GM23338 (cell line): ENCODE results near the gene CCDC82. TPM values are rescaled to one million over a fixed set of nuclear protein-coding genes. Genes with fewer than 3 reads are reported as not detected.

Experiments
- ATAC-seq: fragments of 200-7000 bp; cut with Tn5 transposase; 3 replicates; pipeline ENCODE4 v1.9.1; 2020
- DNase-seq: peaks from one replicate; pipeline ENCODE4 v3.0.0-alpha.2; 2015; ENCODE audit warnings: low spot score
- H2AFZ ChIP-seq: fragments of 200-600 bp; sonication (generic); 2 replicates; pipeline ENCODE4 v1.8.0; 2016; ENCODE audit warnings: antibody characterized with exemption, mild to moderate bottlenecking, moderate library complexity
- H3F3A ChIP-seq: fragments of 200-600 bp; sonication (generic); replicated peaks from 2 replicates; pipeline ENCODE4 v1.8.0; 2017; ENCODE audit warnings: antibody characterized with exemption, mixed run types, low read depth
- H3K27ac ChIP-seq: fragments of 200-600 bp; sonication (generic); 2 replicates; pipeline ENCODE4 v1.6.1; 2016; ENCODE audit warnings: low read depth
- H3K27me3 ChIP-seq: fragments of 200-600 bp; sonication (generic); 2 replicates; pipeline ENCODE4 v1.8.0; 2016; ENCODE audit warnings: mild to moderate bottlenecking, mixed run types, moderate library complexity; ENCODE audit not compliant: insufficient read depth
- H3K36me3 ChIP-seq: fragments of 200-600 bp; sonication (generic); 2 replicates; pipeline ENCODE4 v1.8.0; 2016; ENCODE audit warnings: mild to moderate bottlenecking; ENCODE audit not compliant: insufficient read depth
- H3K4me1 ChIP-seq: fragments of 200-600 bp; sonication (generic); 2 replicates; pipeline ENCODE4 v1.8.0; 2016; ENCODE audit warnings: mild to moderate bottlenecking, moderate library complexity; ENCODE audit not compliant: insufficient read depth
- H3K4me2 ChIP-seq: fragments of 200-600 bp; sonication (generic); 2 replicates; pipeline ENCODE4 v1.7.1; 2017; ENCODE audit warnings: mixed run types
- H3K4me3 ChIP-seq: fragments of 200-600 bp; sonication (generic); 2 replicates; pipeline ENCODE4 v1.6.1; 2016; ENCODE audit warnings: mixed run types
- H3K79me2 ChIP-seq: fragments of 200-600 bp; sonication (generic); replicated peaks from 2 replicates; pipeline ENCODE4 v1.8.0; 2017; ENCODE audit warnings: mild to moderate bottlenecking; ENCODE audit not compliant: insufficient read depth
- H3K9me2 ChIP-seq: fragments of 200-600 bp; sonication (generic); 2 replicates; pipeline ENCODE4 v1.8.0; 2017; ENCODE audit not compliant: insufficient read depth
- H4K20me1 ChIP-seq: fragments of 200-600 bp; sonication (generic); replicated peaks from 2 replicates; pipeline ENCODE4 v1.8.0; 2017; ENCODE audit warnings: mild to moderate bottlenecking; ENCODE audit not compliant: insufficient read depth
- H3K27ac Mint-ChIP-seq: 2 replicates; pipeline ENCODE4 v1.8.0; 2020; ENCODE audit warnings: inconsistent platforms, mild to moderate bottlenecking, moderate library complexity, mixed read lengths
- H3K27me3 Mint-ChIP-seq: 3 replicates; pipeline ENCODE4 v1.8.0; 2022; ENCODE audit warnings: low read depth, mild to moderate bottlenecking, moderate library complexity, mixed read lengths, inconsistent platforms; ENCODE audit not compliant: insufficient read depth, poor library complexity
- H3K36me3 Mint-ChIP-seq: 3 replicates; pipeline ENCODE4 v1.8.0; 2021; ENCODE audit warnings: low read depth, mild to moderate bottlenecking, inconsistent platforms, moderate library complexity, mixed read lengths
- H3K4me1 Mint-ChIP-seq: 3 replicates; pipeline ENCODE4 v1.8.0; 2020; ENCODE audit warnings: mild to moderate bottlenecking, inconsistent platforms, mixed read lengths
- H3K4me3 Mint-ChIP-seq: 3 replicates; pipeline ENCODE4 v1.8.0; 2021; ENCODE audit warnings: moderate library complexity, mild to moderate bottlenecking, inconsistent platforms, mixed read lengths
- H3K9me3 Mint-ChIP-seq: 3 replicates; pipeline ENCODE4 v1.8.0; 2020; ENCODE audit warnings: moderate library complexity, mild to moderate bottlenecking, inconsistent platforms, mixed read lengths
- CREB1 ChIP-seq: fragments of 250-450 bp; sonication (Bioruptor Pico); IDR thresholded peaks from 2 replicates; pipeline ENCODE4 v1.5.0; 2020; ENCODE audit warnings: low read depth, mild to moderate bottlenecking, moderate library complexity
- ETS1 ChIP-seq: IDR thresholded peaks from 2 replicates; pipeline ENCODE4 v1.6.1; 2016; ENCODE audit warnings: antibody characterized with exemption
- EZH2 ChIP-seq: fragments of 200-600 bp; sonication (generic); IDR thresholded peaks from one replicate; pipeline ENCODE4 v1.8.0; 2017; ENCODE audit warnings: antibody characterized with exemption, mild to moderate bottlenecking, low read depth; ENCODE audit not compliant: unreplicated experiment
- JUNB ChIP-seq: IDR thresholded peaks from one replicate; pipeline ENCODE4 v1.6.1; 2016; ENCODE audit warnings: antibody characterized with exemption; ENCODE audit not compliant: unreplicated experiment
- NANOG ChIP-seq: IDR thresholded peaks from 2 replicates; pipeline ENCODE4 v1.6.1; 2016; ENCODE audit warnings: antibody characterized with exemption, borderline replicate concordance
- REST ChIP-seq: IDR thresholded peaks from one replicate; pipeline ENCODE4 v1.6.1; 2018; ENCODE audit warnings: antibody characterized with exemption; ENCODE audit not compliant: unreplicated experiment
- STAT1 ChIP-seq: IDR thresholded peaks from one replicate; pipeline ENCODE4 v1.6.1; 2016; ENCODE audit warnings: antibody characterized with exemption; ENCODE audit not compliant: unreplicated experiment
- ZNF331 ChIP-seq: fragments of 250-450 bp; sonication (Bioruptor Pico); IDR thresholded peaks from 2 replicates; pipeline ENCODE4 v1.5.0; 2020; ENCODE audit warnings: low read depth, mild to moderate bottlenecking, moderate library complexity
- polyA plus RNA-seq: library from polyadenylated mRNA; unstranded; fragments of >200 nt; fragmentation: Nextera tagmentation; extraction: Ambion mirVana; gene quantifications from 2 replicates; pipeline ENCODE4 v1.2.1, GENCODE V29; 2016
- total RNA-seq: library from RNA; depleted of rRNA; stranded (reverse); fragments of >200 nt; shearing (Covaris generic); gene quantifications from 2 replicates; pipeline ENCODE4 v1.2.3, GENCODE V29; 2014
- TF ChIP-seq, protein P1 (sequence below), 2 experiments: fragments of 200-600 bp in 1 of 2; sonication (generic) in 1 of 2; conservative IDR thresholded peaks; 2 replicates each; pipeline versions ENCODE4 v1.5.1 to v1.6.1; 2016 to 2017; ENCODE audit warnings: antibody characterized with exemption in 2 of 2, low read depth in 2 of 2, mild to moderate bottlenecking in 2 of 2, moderate library complexity in 1 of 2
- TF ChIP-seq, protein P2 (sequence below): fragments of 250-450 bp; sonication (Bioruptor Pico); IDR thresholded peaks from 2 replicates; pipeline ENCODE4 v1.5.0; 2020; ENCODE audit warnings: mild to moderate bottlenecking, moderate library complexity

The CCDC82 gene
- total and polyA plus RNA-seq, 2 experiments from 2014 or later, result 15.7 to 45.8 TPM

GRCh38 chr11:96313163-96313562, 76.5 kb downstream of the CCDC82 start (continued):
- TF ChIP-seq, protein P1, sequence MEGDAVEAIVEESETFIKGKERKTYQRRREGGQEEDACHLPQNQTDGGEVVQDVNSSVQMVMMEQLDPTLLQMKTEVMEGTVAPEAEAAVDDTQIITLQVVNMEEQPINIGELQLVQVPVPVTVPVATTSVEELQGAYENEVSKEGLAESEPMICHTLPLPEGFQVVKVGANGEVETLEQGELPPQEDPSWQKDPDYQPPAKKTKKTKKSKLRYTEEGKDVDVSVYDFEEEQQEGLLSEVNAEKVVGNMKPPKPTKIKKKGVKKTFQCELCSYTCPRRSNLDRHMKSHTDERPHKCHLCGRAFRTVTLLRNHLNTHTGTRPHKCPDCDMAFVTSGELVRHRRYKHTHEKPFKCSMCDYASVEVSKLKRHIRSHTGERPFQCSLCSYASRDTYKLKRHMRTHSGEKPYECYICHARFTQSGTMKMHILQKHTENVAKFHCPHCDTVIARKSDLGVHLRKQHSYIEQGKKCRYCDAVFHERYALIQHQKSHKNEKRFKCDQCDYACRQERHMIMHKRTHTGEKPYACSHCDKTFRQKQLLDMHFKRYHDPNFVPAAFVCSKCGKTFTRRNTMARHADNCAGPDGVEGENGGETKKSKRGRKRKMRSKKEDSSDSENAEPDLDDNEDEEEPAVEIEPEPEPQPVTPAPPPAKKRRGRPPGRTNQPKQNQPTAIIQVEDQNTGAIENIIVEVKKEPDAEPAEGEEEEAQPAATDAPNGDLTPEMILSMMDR (conservative IDR thresholded peaks at IDR 0.05; ENCODE audit: low read depth in 2 of 2), result no peak
- TF ChIP-seq STAT1, result no peak
- TF ChIP-seq EZH2, result no peak

DNA sequence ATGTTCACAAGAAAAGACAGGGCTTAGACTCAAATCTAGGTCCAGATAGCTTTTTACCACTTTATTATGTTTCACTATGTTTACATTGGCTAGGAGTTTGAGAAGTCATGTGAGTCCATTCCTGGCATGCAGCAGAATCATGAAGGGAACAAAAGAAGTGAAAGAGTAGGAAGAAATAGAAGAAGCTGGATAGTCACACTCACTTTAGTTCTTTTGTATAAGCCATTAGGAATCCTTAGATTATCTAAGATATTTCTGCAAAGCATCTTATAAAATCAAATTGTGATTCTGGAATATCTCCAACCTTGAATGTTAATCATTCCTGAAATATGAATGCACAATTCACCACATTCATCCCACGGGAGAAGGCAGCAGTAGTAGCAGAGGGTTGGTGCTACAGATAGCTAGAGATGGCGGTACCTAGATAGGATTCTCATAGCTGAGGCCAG, 78.6 kb downstream of the CCDC82 start:
- no peak for ATAC-seq
- H4K20me1 ChIP-seq, result no peaks in the 10 kb centered on the region
- H3K79me2 ChIP-seq, result 0 out of 2 replicates have a peak, but pooled peaks cover 2% of the 10 kb centered on the region
- H3K9me2 ChIP-seq, result no peaks in the 10 kb centered on the region
- no peaks in the 10 kb centered on the region for H3F3A ChIP-seq
- H3K27me3 ChIP-seq, result no peaks in the 10 kb centered on the region
- H3K27ac ChIP-seq, result no peak overlapping the region
- Mint-ChIP-seq H3K4me1 (peaks cover 55% of the 10 kb centered on the region), H3K36me3 (no peaks in the 10 kb centered on the region), H3K27me3 (no peaks in the 10 kb centered on the region), H3K4me3 (no peak overlapping the region), H3K27ac (no peak overlapping the region), H3K9me3 (no peaks in the 10 kb centered on the region)
- no peak for DNase-seq
- no peak overlapping the region for H3K4me2 ChIP-seq
- H3K4me3 ChIP-seq, result no peak overlapping the region
- H3K4me1 ChIP-seq, result peaks cover 57% of the 10 kb centered on the region
- H3K36me3 ChIP-seq, result no peaks in the 10 kb centered on the region
- H2AFZ ChIP-seq, result no peak overlapping the region
- no peak for TF ChIP-seq ETS1
- TF ChIP-seq REST, result no peak
- no peak for TF ChIP-seq EZH2
- TF ChIP-seq JUNB, result no peak
- TF ChIP-seq NANOG, result no peak
- TF ChIP-seq ZNF331, result no peak
- TF ChIP-seq, protein P2, sequence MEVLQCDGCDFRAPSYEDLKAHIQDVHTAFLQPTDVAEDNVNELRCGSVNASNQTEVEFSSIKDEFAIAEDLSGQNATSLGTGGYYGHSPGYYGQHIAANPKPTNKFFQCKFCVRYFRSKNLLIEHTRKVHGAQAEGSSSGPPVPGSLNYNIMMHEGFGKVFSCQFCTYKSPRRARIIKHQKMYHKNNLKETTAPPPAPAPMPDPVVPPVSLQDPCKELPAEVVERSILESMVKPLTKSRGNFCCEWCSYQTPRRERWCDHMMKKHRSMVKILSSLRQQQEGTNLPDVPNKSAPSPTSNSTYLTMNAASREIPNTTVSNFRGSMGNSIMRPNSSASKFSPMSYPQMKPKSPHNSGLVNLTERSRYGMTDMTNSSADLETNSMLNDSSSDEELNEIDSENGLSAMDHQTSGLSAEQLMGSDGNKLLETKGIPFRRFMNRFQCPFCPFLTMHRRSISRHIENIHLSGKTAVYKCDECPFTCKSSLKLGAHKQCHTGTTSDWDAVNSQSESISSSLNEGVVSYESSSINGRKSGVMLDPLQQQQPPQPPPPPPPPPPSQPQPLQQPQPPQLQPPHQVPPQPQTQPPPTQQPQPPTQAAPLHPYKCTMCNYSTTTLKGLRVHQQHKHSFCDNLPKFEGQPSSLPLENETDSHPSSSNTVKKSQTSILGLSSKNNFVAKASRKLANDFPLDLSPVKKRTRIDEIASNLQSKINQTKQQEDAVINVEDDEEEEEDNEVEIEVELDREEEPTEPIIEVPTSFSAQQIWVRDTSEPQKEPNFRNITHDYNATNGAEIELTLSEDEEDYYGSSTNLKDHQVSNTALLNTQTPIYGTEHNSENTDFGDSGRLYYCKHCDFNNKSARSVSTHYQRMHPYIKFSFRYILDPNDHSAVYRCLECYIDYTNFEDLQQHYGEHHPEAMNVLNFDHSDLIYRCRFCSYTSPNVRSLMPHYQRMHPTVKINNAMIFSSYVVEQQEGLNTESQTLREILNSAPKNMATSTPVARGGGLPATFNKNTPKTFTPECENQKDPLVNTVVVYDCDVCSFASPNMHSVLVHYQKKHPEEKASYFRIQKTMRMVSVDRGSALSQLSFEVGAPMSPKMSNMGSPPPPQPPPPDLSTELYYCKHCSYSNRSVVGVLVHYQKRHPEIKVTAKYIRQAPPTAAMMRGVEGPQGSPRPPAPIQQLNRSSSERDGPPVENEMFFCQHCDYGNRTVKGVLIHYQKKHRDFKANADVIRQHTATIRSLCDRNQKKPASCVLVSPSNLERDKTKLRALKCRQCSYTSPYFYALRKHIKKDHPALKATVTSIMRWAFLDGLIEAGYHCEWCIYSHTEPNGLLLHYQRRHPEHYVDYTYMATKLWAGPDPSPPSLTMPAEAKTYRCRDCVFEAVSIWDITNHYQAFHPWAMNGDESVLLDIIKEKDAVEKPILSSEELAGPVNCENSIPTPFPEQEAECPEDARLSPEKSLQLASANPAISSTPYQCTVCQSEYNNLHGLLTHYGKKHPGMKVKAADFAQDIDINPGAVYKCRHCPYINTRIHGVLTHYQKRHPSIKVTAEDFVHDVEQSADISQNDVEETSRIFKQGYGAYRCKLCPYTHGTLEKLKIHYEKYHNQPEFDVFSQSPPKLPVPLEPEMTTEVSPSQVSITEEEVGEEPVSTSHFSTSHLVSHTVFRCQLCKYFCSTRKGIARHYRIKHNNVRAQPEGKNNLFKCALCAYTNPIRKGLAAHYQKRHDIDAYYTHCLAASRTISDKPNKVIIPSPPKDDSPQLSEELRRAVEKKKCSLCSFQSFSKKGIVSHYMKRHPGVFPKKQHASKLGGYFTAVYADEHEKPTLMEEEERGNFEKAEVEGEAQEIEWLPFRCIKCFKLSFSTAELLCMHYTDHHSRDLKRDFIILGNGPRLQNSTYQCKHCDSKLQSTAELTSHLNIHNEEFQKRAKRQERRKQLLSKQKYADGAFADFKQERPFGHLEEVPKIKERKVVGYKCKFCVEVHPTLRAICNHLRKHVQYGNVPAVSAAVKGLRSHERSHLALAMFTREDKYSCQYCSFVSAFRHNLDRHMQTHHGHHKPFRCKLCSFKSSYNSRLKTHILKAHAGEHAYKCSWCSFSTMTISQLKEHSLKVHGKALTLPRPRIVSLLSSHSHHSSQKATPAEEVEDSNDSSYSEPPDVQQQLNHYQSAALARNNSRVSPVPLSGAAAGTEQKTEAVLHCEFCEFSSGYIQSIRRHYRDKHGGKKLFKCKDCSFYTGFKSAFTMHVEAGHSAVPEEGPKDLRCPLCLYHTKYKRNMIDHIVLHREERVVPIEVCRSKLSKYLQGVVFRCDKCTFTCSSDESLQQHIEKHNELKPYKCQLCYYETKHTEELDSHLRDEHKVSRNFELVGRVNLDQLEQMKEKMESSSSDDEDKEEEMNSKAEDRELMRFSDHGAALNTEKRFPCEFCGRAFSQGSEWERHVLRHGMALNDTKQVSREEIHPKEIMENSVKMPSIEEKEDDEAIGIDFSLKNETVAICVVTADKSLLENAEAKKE (CRISPR knock-in tag), result no peak
- TF ChIP-seq CREB1 (CRISPR knock-in tag), result no peak
- TF ChIP-seq, protein P1 (conservative IDR thresholded peaks at IDR 0.05; ENCODE audit: low read depth in 2 of 2), result no peak
